Activated T-helper 2 cell treated with anti-CD3 and anti-CD28 coated beads, Interferon-gamma antibody, Interleukin-2, Interleukin-4, amounts not matched to agents 10 μg/mL and 5 μg/mL and 100 μg/mL, durations not matched to agents 14 hours and 24 hours and 36 hours (primary cell): ENCODE data around the gene PLS3. TPM values are rescaled to one million over a fixed set of nuclear protein-coding genes. Genes with fewer than 3 reads are reported as not detected.
"Not testable (repeated sequence)": the region's sequence is repeated elsewhere in the genome, so short reads cannot be mapped to it uniquely, and the experiment has no call there.

Experiments
- DNase-seq: peaks from one replicate; pipeline ENCODE4 v3.0.0; 2021; ENCODE audit warnings: low spot score
- H3K27ac Mint-ChIP-seq: one replicate; pipeline ENCODE4 v1.8.0; 2021; ENCODE audit warnings: mixed read lengths
- H3K27me3 Mint-ChIP-seq: one replicate; pipeline ENCODE4 v1.8.0; 2021; ENCODE audit warnings: low read depth, mixed read lengths
- H3K36me3 Mint-ChIP-seq: one replicate; pipeline ENCODE4 v1.8.0; 2021; ENCODE audit warnings: low read depth, mixed read lengths
- H3K4me1 Mint-ChIP-seq: one replicate; pipeline ENCODE4 v1.8.0; 2021; ENCODE audit warnings: low read depth, mixed read lengths
- H3K4me3 Mint-ChIP-seq: one replicate; pipeline ENCODE4 v1.8.0; 2021; ENCODE audit warnings: low read depth, mild to moderate bottlenecking, moderate library complexity, mixed read lengths
- H3K9me3 Mint-ChIP-seq: one replicate; pipeline ENCODE4 v1.8.0; 2021; ENCODE audit warnings: mixed read lengths
- intact Hi-C: fragments of 100-400 bp; cut with micrococcal nuclease; formaldehyde crosslinking; loops from one replicate; pipeline ENCODE4 v1.15.1; 2023
- total RNA-seq: library from RNA; stranded (reverse); gene quantifications from 2 replicates; pipeline ENCODE4 v1.2.3, GENCODE V29; 2022

The PLS3 gene
- total RNA-seq, 1 donor from 2014 or later, result 5.4 TPM

- Mint-ChIP-seq H3K4me1 (no peaks in the 10 kb centered on the region), H3K9me3 (no peaks in the 10 kb centered on the region), H3K4me3 (no peak overlapping the region), H3K27me3 (no peaks in the 10 kb centered on the region), H3K36me3 (no peaks in the 10 kb centered on the region), H3K27ac (no peak overlapping the region)
- intact Hi-C loops, result no loop called here
- DNase-seq, result no peak
Observed at GRCh38 chrX:115639334-115639880, 78.4 kb downstream of the PLS3 start.

- Mint-ChIP-seq H3K27me3 (no peaks in the 10 kb centered on the region), H3K36me3 (no peaks in the 10 kb centered on the region), H3K9me3 (no peaks in the 10 kb centered on the region), H3K4me3 (no peak overlapping the region), H3K27ac (no peak overlapping the region), H3K4me1 (no peaks in the 10 kb centered on the region)
- intact Hi-C loops, result no loop called here
- no peak for DNase-seq
Observed at GRCh38 chrX:115642311-115642710, 81.3 kb downstream of the PLS3 start.

GRCh38 chrX:115642895-115643530, 82.0 kb downstream of the PLS3 start:
- intact Hi-C loops, result loop anchor here (1.0 kb wide), 1 partner anchor 313 kb away; no protein-coding TSS in a partner anchor
- no peak for DNase-seq
- H3K4me3 Mint-ChIP-seq, result no peak overlapping the region
- no peak overlapping the region for H3K27ac Mint-ChIP-seq
- no peaks in the 10 kb centered on the region for H3K9me3 Mint-ChIP-seq
- no peaks in the 10 kb centered on the region for H3K36me3 Mint-ChIP-seq
- no peaks in the 10 kb centered on the region for H3K4me1 Mint-ChIP-seq
- no peaks in the 10 kb centered on the region for H3K27me3 Mint-ChIP-seq

- H3K36me3 Mint-ChIP-seq, H3K4me1 Mint-ChIP-seq, H3K4me3 Mint-ChIP-seq, H3K27me3 Mint-ChIP-seq, DNase-seq, intact Hi-C loops, H3K9me3 Mint-ChIP-seq, H3K27ac Mint-ChIP-seq: not testable (repeated sequence)
Observed at GRCh38 chrX:115644397-115644796, 83.4 kb downstream of the PLS3 start.

- Mint-ChIP-seq H3K27ac (no peak overlapping the region), H3K36me3 (no peaks in the 10 kb centered on the region), H3K4me1 (no peaks in the 10 kb centered on the region), H3K9me3 (no peaks in the 10 kb centered on the region), H3K4me3 (no peak overlapping the region), H3K27me3 (no peaks in the 10 kb centered on the region)
- DNase-seq, result no peak
- intact Hi-C loops, result loop anchor here (2.0 kb wide), 1 partner anchor 41 kb away; no protein-coding TSS in a partner anchor
Observed at GRCh38 chrX:115649461-115650063, 88.6 kb downstream of the PLS3 start.

- Mint-ChIP-seq H3K27ac (no peak overlapping the region), H3K9me3 (no peaks in the 10 kb centered on the region), H3K27me3 (no peaks in the 10 kb centered on the region), H3K4me3 (no peak overlapping the region), H3K4me1 (no peaks in the 10 kb centered on the region), H3K36me3 (no peaks in the 10 kb centered on the region)
- no peak for DNase-seq
- intact Hi-C loops, result loop anchor here (2.0 kb wide), 1 partner anchor 40 kb away; no protein-coding TSS in a partner anchor
Observed at GRCh38 chrX:115650449-115650848, 89.5 kb downstream of the PLS3 start.

GRCh38 chrX:115650916-115651315, 89.9 kb downstream of the PLS3 start:
- no peak for DNase-seq
- H3K4me1 Mint-ChIP-seq, result no peaks in the 10 kb centered on the region
- no peak overlapping the region for H3K4me3 Mint-ChIP-seq
- no peaks in the 10 kb centered on the region for H3K36me3 Mint-ChIP-seq
- no peak overlapping the region for H3K27ac Mint-ChIP-seq
- intact Hi-C loops, result loop anchor here (2.0 kb wide), 1 partner anchor 40 kb away; no protein-coding TSS in a partner anchor
- H3K27me3 Mint-ChIP-seq, result no peaks in the 10 kb centered on the region
- no peaks in the 10 kb centered on the region for H3K9me3 Mint-ChIP-seq

- Mint-ChIP-seq H3K27me3 (no peaks in the 10 kb centered on the region), H3K9me3 (no peaks in the 10 kb centered on the region), H3K36me3 (no peaks in the 10 kb centered on the region), H3K4me3 (no peak overlapping the region), H3K4me1 (no peaks in the 10 kb centered on the region), H3K27ac (no peak overlapping the region)
- intact Hi-C loops, result no loop called here
- no peak for DNase-seq
Observed at GRCh38 chrX:115652221-115652620, 91.2 kb downstream of the PLS3 start.

GRCh38 chrX:115665122-115665521, 104.1 kb downstream of the PLS3 start:
- Mint-ChIP-seq H3K27me3 (no peaks in the 10 kb centered on the region), H3K9me3 (no peaks in the 10 kb centered on the region), H3K27ac (no peak overlapping the region), H3K4me1 (no peaks in the 10 kb centered on the region), H3K4me3 (no peak overlapping the region), H3K36me3 (no peaks in the 10 kb centered on the region)
- intact Hi-C loops, result no loop called here
- no peak for DNase-seq

GRCh38 chrX:115679460-115679859, 118.5 kb downstream of the PLS3 start:
- DNase-seq, result no peak

GRCh38 chrX:115687595-115687994, 126.6 kb downstream of the PLS3 start:
- Mint-ChIP-seq H3K27ac (no peak overlapping the region), H3K9me3 (no peaks in the 10 kb centered on the region), H3K36me3 (no peaks in the 10 kb centered on the region), H3K4me3 (no peak overlapping the region), H3K27me3 (no peaks in the 10 kb centered on the region), H3K4me1 (no peaks in the 10 kb centered on the region)
- no peak for DNase-seq
- intact Hi-C loops, result no loop called here

More at GRCh38 chrX:115679460-115679859, 118.5 kb downstream of the PLS3 start:
- intact Hi-C loops, result no loop called here
- no peaks in the 10 kb centered on the region for H3K9me3 Mint-ChIP-seq
- H3K4me1 Mint-ChIP-seq, result no peaks in the 10 kb centered on the region
- no peaks in the 10 kb centered on the region for H3K36me3 Mint-ChIP-seq
- no peak overlapping the region for H3K4me3 Mint-ChIP-seq
- no peak overlapping the region for H3K27ac Mint-ChIP-seq
- H3K27me3 Mint-ChIP-seq, result no peaks in the 10 kb centered on the region

GRCh38 chrX:115689931-115690330, 129.0 kb downstream of the PLS3 start:
- no peak overlapping the region for H3K27ac Mint-ChIP-seq
- no peaks in the 10 kb centered on the region for H3K36me3 Mint-ChIP-seq
- no peaks in the 10 kb centered on the region for H3K4me1 Mint-ChIP-seq
- DNase-seq, result no peak
- H3K4me3 Mint-ChIP-seq, result no peak overlapping the region
- no peaks in the 10 kb centered on the region for H3K9me3 Mint-ChIP-seq
- H3K27me3 Mint-ChIP-seq, result no peaks in the 10 kb centered on the region
- intact Hi-C loops, result loop anchor here (2.0 kb wide), 1 partner anchor 39 kb away; no protein-coding TSS in a partner anchor

GRCh38 chrX:115690511-115691216, 129.7 kb downstream of the PLS3 start:
- H3K9me3 Mint-ChIP-seq, result no peaks in the 10 kb centered on the region
- intact Hi-C loops, result loop anchor here (2.0 kb wide), 1 partner anchor 40 kb away; no protein-coding TSS in a partner anchor
- H3K4me3 Mint-ChIP-seq, result no peak overlapping the region
- no peak overlapping the region for H3K27ac Mint-ChIP-seq
- DNase-seq, result no peak
- no peaks in the 10 kb centered on the region for H3K4me1 Mint-ChIP-seq
- H3K27me3 Mint-ChIP-seq, result no peaks in the 10 kb centered on the region
- no peaks in the 10 kb centered on the region for H3K36me3 Mint-ChIP-seq
